H9 (cell line): ENCODE data around the gene PPP3CA. TPM values are rescaled to one million over a fixed set of nuclear protein-coding genes. Genes with fewer than 3 reads are reported as not detected.

Experiments used
- DNase-seq: peaks from one replicate; pipeline ENCODE4 v3.0.0-alpha.2; 2017
- H2AFZ ChIP-seq: one replicate; pipeline ENCODE4 v1.6.1; 2013; ENCODE audit warnings: mild to moderate bottlenecking, low read length, control low read depth, moderate library complexity
- H2AK5ac ChIP-seq: 2 replicates; pipeline ENCODE4 v1.6.1; 2013; ENCODE audit warnings: low read length, control low read depth, mixed read lengths; ENCODE audit not compliant: insufficient read length
- H2BK120ac ChIP-seq: one replicate; pipeline ENCODE4 v1.6.1; 2013; ENCODE audit warnings: low read depth, mild to moderate bottlenecking, low read length, control low read depth, inconsistent platforms; ENCODE audit not compliant: poor library complexity, severe bottlenecking
- H2BK12ac ChIP-seq: 2 replicates; pipeline ENCODE4 v1.6.1; 2013; ENCODE audit warnings: low read length, control low read depth, mixed read lengths, low read depth; ENCODE audit not compliant: insufficient read length
- H2BK15ac ChIP-seq: 2 replicates; pipeline ENCODE4 v1.6.1; 2013; ENCODE audit warnings: low read depth, low read length, control low read depth
- H2BK20ac ChIP-seq: one replicate; pipeline ENCODE4 v1.6.1; 2013; ENCODE audit warnings: low read depth, mild to moderate bottlenecking, low read length, control low read depth, inconsistent platforms; ENCODE audit not compliant: poor library complexity, severe bottlenecking
- H2BK5ac ChIP-seq: 2 replicates; pipeline ENCODE4 v1.6.1; 2013; ENCODE audit warnings: low read length, control low read depth, mixed read lengths; ENCODE audit not compliant: insufficient read length
- H3K14ac ChIP-seq: 2 replicates; pipeline ENCODE4 v1.6.1; 2013; ENCODE audit warnings: low read length, control low read depth; ENCODE audit not compliant: insufficient read depth
- H3K18ac ChIP-seq: 2 replicates; pipeline ENCODE4 v1.6.1; 2013; ENCODE audit warnings: low read depth, mild to moderate bottlenecking, mixed read lengths, low read length, control low read depth; ENCODE audit not compliant: insufficient read length
- H3K23ac ChIP-seq: 2 replicates; pipeline ENCODE4 v1.6.1; 2013; ENCODE audit warnings: low read length, control low read depth, mixed read lengths, low read depth; ENCODE audit not compliant: insufficient read length
- H3K23me2 ChIP-seq: 2 replicates; pipeline ENCODE4 v1.6.1; 2013; ENCODE audit warnings: low read depth, mild to moderate bottlenecking, mixed read lengths, low read length, control low read depth; ENCODE audit not compliant: insufficient read length, poor library complexity, severe bottlenecking
- H3K27ac ChIP-seq: 2 replicates; pipeline ENCODE4 v1.5.1; 2013; ENCODE audit warnings: low read length, control low read depth, mixed read lengths, low read depth; ENCODE audit not compliant: insufficient read length
- H3K27me3 ChIP-seq: 2 replicates; pipeline ENCODE4 v1.6.1; 2013; ENCODE audit warnings: low read length, control low read depth, inconsistent platforms; ENCODE audit not compliant: insufficient read depth
- H3K4ac ChIP-seq: 2 replicates; pipeline ENCODE4 v1.6.1; 2013; ENCODE audit warnings: low read depth, mild to moderate bottlenecking, control low read depth, inconsistent platforms, low read length, moderate library complexity
- H3K4me1 ChIP-seq: 2 replicates; pipeline ENCODE4 v1.6.1; 2013; ENCODE audit warnings: low read length, control low read depth, inconsistent platforms; ENCODE audit not compliant: insufficient read depth
- H3K4me2 ChIP-seq: 2 replicates; pipeline ENCODE4 v1.6.1; 2013; ENCODE audit warnings: low read length, control low read depth, mixed read lengths; ENCODE audit not compliant: insufficient read length, insufficient read depth
- H3K56ac ChIP-seq: 2 replicates; pipeline ENCODE4 v1.6.1; 2013; ENCODE audit warnings: low read depth, mild to moderate bottlenecking, mixed read lengths, low read length, control low read depth; ENCODE audit not compliant: insufficient read length
- H3K79me1 ChIP-seq: 2 replicates; pipeline ENCODE4 v1.6.1; 2013; ENCODE audit warnings: low read depth, mild to moderate bottlenecking, moderate library complexity, low read length, control low read depth, inconsistent platforms; ENCODE audit not compliant: insufficient read depth, poor library complexity, severe bottlenecking
- H3K79me2 ChIP-seq: 2 replicates; pipeline ENCODE4 v1.6.1; 2013; ENCODE audit warnings: low read length, control low read depth, inconsistent platforms; ENCODE audit not compliant: insufficient read depth
- H3K9ac ChIP-seq: 2 replicates; pipeline ENCODE4 v1.6.1; 2013; ENCODE audit warnings: low read length, control low read depth, mixed read lengths; ENCODE audit not compliant: insufficient read length; ENCODE audit errors: extremely low read depth
- H3K9me3 ChIP-seq: one replicate; pipeline ENCODE4 v1.6.1; 2013; ENCODE audit warnings: low read depth, low read length, inconsistent platforms; ENCODE audit not compliant: control insufficient read depth
- H3T11ph ChIP-seq: one replicate; pipeline ENCODE4 v1.6.1; 2013; ENCODE audit warnings: mild to moderate bottlenecking, low read length, control low read depth, inconsistent platforms
- H4K20me1 ChIP-seq: one replicate; pipeline ENCODE4 v1.6.1; 2013; ENCODE audit not compliant: control insufficient read depth, insufficient read length, insufficient read depth
- H4K5ac ChIP-seq: 2 replicates; pipeline ENCODE4 v1.6.1; 2013; ENCODE audit warnings: low read depth, mild to moderate bottlenecking, mixed read lengths, low read length, control low read depth; ENCODE audit not compliant: insufficient read length
- H4K8ac ChIP-seq: replicated peaks from 2 replicates; pipeline ENCODE4 v1.6.1; 2013; ENCODE audit warnings: low read length, control low read depth, mixed read lengths, low read depth; ENCODE audit not compliant: insufficient read length
- H4K91ac ChIP-seq: 2 replicates; pipeline ENCODE4 v1.6.1; 2013; ENCODE audit warnings: low read depth, mild to moderate bottlenecking, moderate library complexity, mixed read lengths, low read length, control low read depth; ENCODE audit not compliant: insufficient read length
- H3K27ac Mint-ChIP-seq, 3 experiments: 2 replicates in 2 of 3; 3 replicates in 1 of 3; pipeline ENCODE4 v1.8.0; 2020 to 2021; ENCODE audit warnings: mixed read lengths in 3 of 3, mild to moderate bottlenecking in 1 of 3, moderate library complexity in 1 of 3
- H3K27me3 Mint-ChIP-seq: 2 replicates; pipeline ENCODE4 v1.8.0; 2021; ENCODE audit warnings: low read depth, mild to moderate bottlenecking, moderate library complexity, mixed read lengths
- H3K36me3 Mint-ChIP-seq, 3 experiments: 2 replicates in 2 of 3; 3 replicates in 1 of 3; pipeline ENCODE4 v1.8.0; 2020 to 2021; ENCODE audit warnings: low read depth in 3 of 3, mixed read lengths in 3 of 3; ENCODE audit not compliant: insufficient read depth in 1 of 3
- H3K4me1 Mint-ChIP-seq, 2 experiments: 2 replicates each; pipeline ENCODE4 v1.8.0; 2020; ENCODE audit warnings: mixed read lengths in 2 of 2
- H3K4me3 Mint-ChIP-seq, 2 experiments: 2 replicates in 1 of 2; 3 replicates in 1 of 2; pipeline ENCODE4 v1.8.0; 2020 to 2021; ENCODE audit warnings: mild to moderate bottlenecking in 2 of 2, mixed read lengths in 2 of 2, moderate library complexity in 1 of 2
- H3K9me3 Mint-ChIP-seq, 2 experiments: 2 replicates in 1 of 2; 3 replicates in 1 of 2; pipeline ENCODE4 v1.8.0; 2020; ENCODE audit warnings: mild to moderate bottlenecking in 2 of 2, mixed read lengths in 2 of 2, moderate library complexity in 1 of 2
- WGBS: extraction: QIAGEN DNeasy Blood & Tissue Kit; methylation state at CpG from one replicate; pipeline ENCODE4 v1.1.7; 2013; ENCODE audit warnings: missing lambda C conversion rate, low lambda C conversion rate, mixed read lengths; ENCODE audit not compliant: insufficient read length; ENCODE audit errors: extremely low coverage; 5-methylcytosine and 5-hydroxymethylcytosine counted together
- total RNA-seq: library from RNA; stranded (reverse); gene quantifications from 2 replicates; pipeline ENCODE4 v1.2.1, GENCODE V29; 2021
- TF ChIP-seq, protein P1 (sequence below): fragments of 200-600 bp; sonication (generic); conservative IDR thresholded peaks from 3 replicates; pipeline ENCODE4 v1.8.0; 2021; ENCODE audit warnings: antibody characterized with exemption, mild to moderate bottlenecking

Gene PPP3CA
- total RNA-seq, 1 experiment from 2014 or later: 16.8 TPM

DNA sequence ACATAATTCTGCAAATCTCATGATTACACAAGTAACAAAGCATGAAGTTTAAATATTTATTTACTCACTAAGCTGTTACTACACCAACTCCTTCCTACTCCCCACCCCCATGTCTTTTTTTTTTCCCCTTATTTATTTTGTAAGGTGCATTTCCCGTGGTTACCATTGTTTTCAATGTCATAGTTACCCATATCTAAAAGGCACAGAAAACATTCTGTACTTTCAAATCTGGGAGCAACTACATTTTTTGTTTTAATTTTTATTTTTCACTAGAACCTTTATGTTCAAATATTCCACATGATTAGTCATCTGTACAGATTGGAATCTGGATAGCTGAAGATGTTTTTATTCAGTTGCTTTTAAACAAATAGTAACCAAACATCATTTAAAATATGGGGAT, 62.8 kb downstream of the PPP3CA start:
- Histone ChIP-seq H3K79me2 (peaks cover 2% of the 10 kb centered on the region; the same call in 1 of the 2 replicates), H4K20me1 (no peaks in the 10 kb centered on the region), H3K4ac (no peak overlapping the region), H3K56ac (no peak overlapping the region), H3K27me3 (no peaks in the 10 kb centered on the region), H3K23ac (no peak overlapping the region), H3K14ac (no peak overlapping the region), H3K4me2 (no peak overlapping the region), H3K4me1 (peaks cover 17% of the 10 kb centered on the region), H3K79me1 (no peaks in the 10 kb centered on the region), H2AK5ac (no peak overlapping the region), H2BK20ac (no peak overlapping the region), H3K9ac (no peak overlapping the region), H3K23me2 (no peaks in the 10 kb centered on the region), H2BK12ac (no peak overlapping the region), H3K27ac (no peak overlapping the region), H3K18ac (no peak overlapping the region), H4K91ac (no peak overlapping the region), H3K9me3 (no peaks in the 10 kb centered on the region), H4K8ac (no peak overlapping the region), H2BK5ac (no peak overlapping the region), H2BK15ac (no peak overlapping the region), H3T11ph (no peak overlapping the region), H2BK120ac (no peak overlapping the region), H2AFZ (no peak overlapping the region), H4K5ac (no peak overlapping the region)
- TF ChIP-seq, protein P1, sequence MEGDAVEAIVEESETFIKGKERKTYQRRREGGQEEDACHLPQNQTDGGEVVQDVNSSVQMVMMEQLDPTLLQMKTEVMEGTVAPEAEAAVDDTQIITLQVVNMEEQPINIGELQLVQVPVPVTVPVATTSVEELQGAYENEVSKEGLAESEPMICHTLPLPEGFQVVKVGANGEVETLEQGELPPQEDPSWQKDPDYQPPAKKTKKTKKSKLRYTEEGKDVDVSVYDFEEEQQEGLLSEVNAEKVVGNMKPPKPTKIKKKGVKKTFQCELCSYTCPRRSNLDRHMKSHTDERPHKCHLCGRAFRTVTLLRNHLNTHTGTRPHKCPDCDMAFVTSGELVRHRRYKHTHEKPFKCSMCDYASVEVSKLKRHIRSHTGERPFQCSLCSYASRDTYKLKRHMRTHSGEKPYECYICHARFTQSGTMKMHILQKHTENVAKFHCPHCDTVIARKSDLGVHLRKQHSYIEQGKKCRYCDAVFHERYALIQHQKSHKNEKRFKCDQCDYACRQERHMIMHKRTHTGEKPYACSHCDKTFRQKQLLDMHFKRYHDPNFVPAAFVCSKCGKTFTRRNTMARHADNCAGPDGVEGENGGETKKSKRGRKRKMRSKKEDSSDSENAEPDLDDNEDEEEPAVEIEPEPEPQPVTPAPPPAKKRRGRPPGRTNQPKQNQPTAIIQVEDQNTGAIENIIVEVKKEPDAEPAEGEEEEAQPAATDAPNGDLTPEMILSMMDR: no peak
- Mint-ChIP-seq H3K36me3 (no peaks in the 10 kb centered on the region; a peak in 1 of 7 replicates), H3K4me1 (peaks cover 57 to 76% of the 10 kb centered on the region in 2 experiments), H3K9me3 (no peaks in the 10 kb centered on the region), H3K27me3 (no peaks in the 10 kb centered on the region), H3K27ac (peak overlapping the region in 2 of 3 experiments; percentile 40 to 94; a peak in 2 of 7 replicates), H3K4me3 (peak overlapping the region in 1 of 2 experiments; percentile 25; a peak in 1 of 5 replicates)
- DNase-seq: no peak
- no CpG with 5 or more reads among the region's 1 CpG for WGBS
